Right cardiac atrium (tissue), 5 donors: ENCODE results near the gene PLXDC1. TPM values are rescaled to one million over a fixed set of nuclear protein-coding genes. Genes with fewer than 3 reads are reported as not detected.

ENCODE experiments used
- ATAC-seq, 2 donors: fragments of 200-7000 bp; cut with Tn5 transposase; one replicate each; pipeline versions ENCODE4 v1.8.0 to v1.9.1; 2020; ENCODE audit warnings: moderate library complexity in 2 of 2, mild to moderate bottlenecking in 1 of 2
- DNase-seq, 3 donors: peaks; one replicate each; pipeline ENCODE4 v3.0.0-alpha.2; 2020
- H3K27ac ChIP-seq: one replicate; pipeline ENCODE4 v1.5.1; 2013; ENCODE audit warnings: mild to moderate bottlenecking, low read length, control low read depth, moderate library complexity
- H3K27me3 ChIP-seq: one replicate; pipeline ENCODE4 v1.6.1; 2013; ENCODE audit not compliant: control insufficient read depth, insufficient read depth
- H3K4me1 ChIP-seq: one replicate; pipeline ENCODE4 v1.6.1; 2013; ENCODE audit warnings: low read length; ENCODE audit not compliant: control insufficient read depth, insufficient read depth
- H3K4me3 ChIP-seq: one replicate; pipeline ENCODE4 v1.5.1; 2013; ENCODE audit warnings: low read length, control low read depth
- H3K9me3 ChIP-seq: one replicate; pipeline ENCODE4 v1.6.1; 2013; ENCODE audit warnings: low read length; ENCODE audit not compliant: control insufficient read depth
- WGBS: extraction: QIAGEN DNeasy Blood & Tissue Kit; methylation state at CpG from one replicate; pipeline ENCODE4 v1.1.7; 2013; 5-methylcytosine and 5-hydroxymethylcytosine counted together
- intact Hi-C, 4 donors: fragments of 100-400 bp; cut with DNase I; formaldehyde crosslinking; loops; one replicate each; pipeline versions ENCODE4 v1.11.0 to v1.14.0; 2022 to 2023
- polyA plus RNA-seq: library from polyadenylated mRNA; stranded (reverse); fragments of 200-250 nt; gene quantifications from one replicate; pipeline ENCODE4 v1.2.3, GENCODE V29; 2013
- total RNA-seq, 4 donors: library from RNA; stranded (reverse); fragmentation: NEBNext Ultra II Directional; extraction: Animal tissue kit (Norgen Biotek cat#: 25700); gene quantifications; one replicate each; pipeline ENCODE4 v1.2.1, GENCODE V29; 2021
- donor health status: healthy with polysubstance abuse.
- donor health status: DM: no; HTN: yes; CAD: no.
- donor health status: DM: no; HTN: no; CAD: no.
- donor health status: DM: no; HTN: yes; CAD: no; lungs with severe emphysema.
- donor health status: DM: yes; HTN: yes; CAD: no.

Gene PLXDC1
- total and polyA plus RNA-seq, 5 donors, result 4.4 to 14.6 (median 6.9) TPM

GRCh38 chr17:39194985-39195524 lies 43.6 kb upstream of the PLXDC1 start:
- Histone ChIP-seq H3K4me1 (no peaks in the 10 kb centered on the region), H3K27me3 (no peaks in the 10 kb centered on the region), H3K4me3 (no peak overlapping the region), H3K9me3 (no peaks in the 10 kb centered on the region), H3K27ac (no peak overlapping the region)
- DNase-seq (peak in 2 of 3 donors; percentile 47), ATAC-seq (no peak)
- intact Hi-C loops, result no loop called here
- WGBS, result 64% methylated on average over 10 of the region's 10 CpGs

GRCh38 chr17:39194089-39194984 lies 42.9 kb upstream of the PLXDC1 start:
- ATAC-seq, result peak; percentile 57 to 61
- intact Hi-C loops, result no loop called here
- no peaks in the 10 kb centered on the region for H3K27me3 ChIP-seq
- peak; percentile 83 to 88 (median 87) for DNase-seq
- no peak overlapping the region for H3K27ac ChIP-seq
- H3K9me3 ChIP-seq, result no peaks in the 10 kb centered on the region
- H3K4me1 ChIP-seq, result no peaks in the 10 kb centered on the region
- 49% methylated on average over 20 of the region's 20 CpGs for WGBS
- no peak overlapping the region for H3K4me3 ChIP-seq

- WGBS, result 80% methylated on average over 10 of the region's 10 CpGs
- H3K4me3 ChIP-seq, result no peak overlapping the region
- H3K9me3 ChIP-seq, result no peaks in the 10 kb centered on the region
- no peak overlapping the region for H3K27ac ChIP-seq
- no peaks in the 10 kb centered on the region for H3K27me3 ChIP-seq
- ATAC-seq (no peak), DNase-seq (peak in 2 of 3 donors; percentile 22 to 52)
- H3K4me1 ChIP-seq, result no peaks in the 10 kb centered on the region
- intact Hi-C loops, result no loop called here
Observed at GRCh38 chr17:39193346-39193745, 41.9 kb upstream of the PLXDC1 start.

GRCh38 chr17:39192901-39193300 lies 41.5 kb upstream of the PLXDC1 start:
- no peaks in the 10 kb centered on the region for H3K27me3 ChIP-seq
- peak in 2 of 3 donors; percentile 30 to 57 for DNase-seq
- intact Hi-C loops, result no loop called here
- no peaks in the 10 kb centered on the region for H3K4me1 ChIP-seq
- no peak overlapping the region for H3K4me3 ChIP-seq
- H3K27ac ChIP-seq, result no peak overlapping the region
- H3K9me3 ChIP-seq, result no peaks in the 10 kb centered on the region
- no peak for ATAC-seq
- 95% methylated on average over 16 of the region's 16 CpGs for WGBS

GRCh38 chr17:39191750-39192510 lies 40.5 kb upstream of the PLXDC1 start:
- intact Hi-C loops, result no loop called here
- ATAC-seq (no peak), DNase-seq (peak in 1 of 3 donors; percentile 37)
- Histone ChIP-seq H3K4me1 (no peaks in the 10 kb centered on the region), H3K27me3 (no peaks in the 10 kb centered on the region), H3K4me3 (no peak overlapping the region), H3K9me3 (no peaks in the 10 kb centered on the region), H3K27ac (no peak overlapping the region)
- WGBS, result 91% methylated on average over 9 of the region's 9 CpGs

DNA sequence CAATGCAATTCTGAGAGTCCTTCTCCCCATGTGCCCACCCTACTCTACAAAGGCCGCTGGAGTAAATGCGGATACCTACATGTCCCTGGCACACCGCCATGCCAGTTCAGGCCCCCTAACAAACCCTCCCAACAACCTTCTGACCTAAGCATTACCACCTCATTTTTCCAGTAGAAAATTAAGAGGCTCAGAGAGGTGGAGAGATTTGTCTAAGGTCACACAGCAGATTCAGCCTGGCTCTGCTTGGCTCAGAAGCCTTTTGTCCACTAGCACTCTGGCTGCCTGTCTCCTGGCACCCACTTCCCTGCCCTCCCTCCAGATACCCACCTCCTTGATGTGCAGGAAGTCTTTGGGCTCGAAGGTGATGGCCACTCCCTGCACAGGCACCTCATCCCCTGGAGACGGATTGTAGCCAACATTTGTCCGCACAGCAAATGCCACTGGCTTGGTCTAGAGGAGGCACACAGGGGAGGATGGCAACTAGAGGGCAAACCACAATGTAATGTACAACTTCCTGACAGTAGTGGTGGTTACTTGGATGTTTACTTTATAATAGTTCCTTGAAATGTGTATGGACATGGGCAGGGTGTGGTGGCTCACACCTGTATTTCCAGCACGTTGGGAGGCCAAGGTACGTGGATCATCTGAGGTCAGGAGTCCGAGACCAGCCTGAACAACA lies 35.9 kb upstream of the PLXDC1 start:
- Histone ChIP-seq H3K4me3 (no peak overlapping the region), H3K9me3 (no peaks in the 10 kb centered on the region), H3K4me1 (no peaks in the 10 kb centered on the region), H3K27ac (no peak overlapping the region), H3K27me3 (no peaks in the 10 kb centered on the region)
- no peak for ATAC-seq
- DNase-seq, result no peak
- WGBS, result 91% methylated on average over 9 of the region's 9 CpGs
- intact Hi-C loops, result no loop called here

DNA sequence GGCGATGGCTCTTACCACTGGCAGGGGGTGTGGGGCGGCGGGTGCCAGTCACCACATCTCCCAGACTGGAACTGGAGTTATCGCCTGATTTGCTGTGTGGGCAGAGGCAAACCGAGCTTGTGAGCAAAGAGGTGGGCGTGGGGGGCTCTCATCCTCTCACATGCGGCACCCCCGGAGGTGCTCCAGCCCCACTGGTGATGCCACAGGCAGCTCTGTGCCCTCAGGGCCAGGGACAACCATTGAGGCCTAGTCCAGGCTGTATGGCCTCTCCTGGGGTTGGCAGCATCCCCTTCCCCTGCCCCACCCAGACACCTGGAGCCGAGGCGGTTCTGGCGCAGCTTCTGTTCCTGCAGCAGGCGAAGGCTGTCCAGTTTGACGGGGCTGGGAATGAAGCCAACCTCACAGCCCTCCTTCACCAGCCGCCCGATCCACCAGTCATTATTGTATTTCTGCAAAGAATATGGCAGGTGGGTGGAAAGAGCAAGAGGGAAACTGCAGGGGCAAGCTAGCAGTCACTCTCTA lies 35.1 kb upstream of the PLXDC1 start:
- 90% methylated on average over 15 of the region's 15 CpGs for WGBS
- ATAC-seq, result no peak
- Histone ChIP-seq H3K4me3 (no peak overlapping the region), H3K9me3 (no peaks in the 10 kb centered on the region), H3K4me1 (no peaks in the 10 kb centered on the region), H3K27ac (no peak overlapping the region), H3K27me3 (no peaks in the 10 kb centered on the region)
- DNase-seq, result no peak
- intact Hi-C loops, result no loop called here

DNA sequence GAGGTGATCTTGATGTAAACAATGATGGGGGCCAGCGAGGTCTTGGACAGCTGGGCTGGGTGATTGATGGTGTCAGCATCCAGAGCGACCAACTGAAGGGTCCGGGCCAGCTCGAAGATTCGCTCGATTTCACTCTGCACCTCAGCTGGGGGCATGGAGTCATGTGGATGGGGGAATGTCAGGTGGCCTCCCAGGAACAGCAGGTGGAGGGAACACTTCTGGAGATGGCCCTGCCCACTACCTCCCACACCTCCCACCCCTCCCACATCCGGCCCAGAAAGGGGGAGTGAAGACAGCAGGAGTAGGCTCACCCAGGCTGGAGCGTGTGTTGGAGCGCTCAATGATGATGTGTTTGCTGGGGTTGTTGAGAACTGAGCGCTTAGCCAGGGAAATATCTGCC lies 32.3 kb upstream of the PLXDC1 start:
- no peaks in the 10 kb centered on the region for H3K4me1 ChIP-seq
- WGBS, result 88% methylated on average over 10 of the region's 10 CpGs
- no peaks in the 10 kb centered on the region for H3K9me3 ChIP-seq
- DNase-seq (no peak), ATAC-seq (no peak)
- H3K27me3 ChIP-seq, result no peaks in the 10 kb centered on the region
- no peak overlapping the region for H3K4me3 ChIP-seq
- intact Hi-C loops, result no loop called here
- H3K27ac ChIP-seq, result no peak overlapping the region

DNA sequence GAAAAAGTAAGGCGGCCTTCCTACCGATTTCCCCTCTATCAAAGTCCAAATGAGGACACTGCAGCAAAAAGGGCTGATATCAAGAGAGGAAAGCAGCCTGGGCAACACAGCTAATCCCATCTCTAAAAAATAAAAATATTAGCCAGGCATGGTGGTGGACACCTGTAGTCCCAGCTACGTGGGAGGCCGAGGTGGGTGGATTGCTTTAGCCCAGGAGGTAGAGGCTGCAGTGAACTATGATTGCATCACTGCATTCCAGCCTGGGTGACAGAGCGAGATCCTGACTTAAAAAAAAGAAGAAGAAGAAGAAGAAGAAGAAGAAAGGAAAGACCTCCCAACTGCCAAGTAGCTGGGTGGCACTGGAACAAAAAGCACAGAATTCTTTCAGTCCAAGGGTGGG lies 31.6 kb upstream of the PLXDC1 start:
- no peaks in the 10 kb centered on the region for H3K27me3 ChIP-seq
- 92% methylated on average over 5 of the region's 5 CpGs for WGBS
- intact Hi-C loops, result no loop called here
- no peak for ATAC-seq
- no peaks in the 10 kb centered on the region for H3K9me3 ChIP-seq
- H3K4me3 ChIP-seq, result no peak overlapping the region
- no peaks in the 10 kb centered on the region for H3K4me1 ChIP-seq
- DNase-seq, result no peak
- H3K27ac ChIP-seq, result no peak overlapping the region

DNA sequence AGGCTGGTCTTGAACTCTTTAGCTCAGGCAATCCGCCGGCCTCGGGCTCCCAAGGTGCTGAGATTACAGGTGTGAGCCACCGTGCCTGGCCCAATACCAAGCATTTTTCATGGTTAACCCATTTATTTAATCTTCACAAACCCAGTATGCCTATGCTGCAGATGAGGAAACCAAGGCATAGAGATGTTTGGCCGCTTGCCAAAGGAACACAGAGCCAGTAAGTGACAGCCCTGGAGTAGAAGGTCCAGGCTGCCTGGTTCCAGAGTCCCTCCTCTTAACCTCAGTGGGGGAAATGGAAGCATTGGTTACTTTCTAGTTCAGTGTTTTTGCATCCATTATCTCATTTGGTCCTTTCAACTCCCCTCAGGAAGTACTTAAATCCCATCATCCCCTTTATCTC lies 29.9 kb upstream of the PLXDC1 start:
- ATAC-seq (no peak), DNase-seq (no peak)
- Histone ChIP-seq H3K27me3 (no peaks in the 10 kb centered on the region), H3K4me1 (no peaks in the 10 kb centered on the region), H3K9me3 (no peaks in the 10 kb centered on the region), H3K27ac (no peak overlapping the region), H3K4me3 (no peak overlapping the region)
- WGBS, result 90% methylated on average over 5 of the region's 5 CpGs
- intact Hi-C loops, result no loop called here
